ENCODE results near the gene AIFM2.
A peak's percentile ranks its signal among the peaks of the same experiment; 100 is the strongest.
"Not testable (repeated sequence)": the region's sequence is repeated elsewhere in the genome, so short reads cannot be mapped to it uniquely, and the experiment has no call there.

AIFM2 gene

GRCh38 chr10:70119197-70119596, 13.4 kb downstream of the AIFM2 start:
- FAIRE-seq (no peak), DNase-seq (ENCODE audit: insufficient read length) (no peak)
- TF ChIP-seq POLR2A (IDR thresholded peaks at IDR 0.05; ENCODE audit: low read depth, low read length) (no peak), TAF1 (IDR thresholded peaks at IDR 0.05; ENCODE audit: borderline replicate concordance, low read depth, low read length) (no peak), POLR2AphosphoS5 (IDR thresholded peaks at IDR 0.05; ENCODE audit: low read depth, low read length) (no peak)

- DNase-seq (ENCODE audit: insufficient read length) = no peak
- TF ChIP-seq POLR2AphosphoS5 (IDR thresholded peaks at IDR 0.05; ENCODE audit: low read depth, low read length) = no peak
- TF ChIP-seq POLR2A (IDR thresholded peaks at IDR 0.05; ENCODE audit: low read depth, low read length) = no peak
- no peak for TF ChIP-seq TAF1 (IDR thresholded peaks at IDR 0.05; ENCODE audit: borderline replicate concordance, low read depth, low read length)
- FAIRE-seq = no peak
These were observed 14.4 kb downstream of the AIFM2 start for GRCh38 chr10:70118196-70118595.

- TF ChIP-seq TAF1 (IDR thresholded peaks at IDR 0.05; ENCODE audit: borderline replicate concordance, low read depth, low read length) (no peak), POLR2AphosphoS5 (IDR thresholded peaks at IDR 0.05; ENCODE audit: low read depth, low read length) (no peak), POLR2A (IDR thresholded peaks at IDR 0.05; ENCODE audit: low read depth, low read length) (no peak)
- DNase-seq (ENCODE audit: insufficient read length) (no peak), FAIRE-seq (no peak)
These were observed 15.0 kb downstream of the AIFM2 start for GRCh38 chr10:70117646-70118045.

GRCh38 chr10:70115948-70116682, 16.5 kb downstream of the AIFM2 start:
- no peak for TF ChIP-seq POLR2AphosphoS5 (IDR thresholded peaks at IDR 0.05; ENCODE audit: low read depth, low read length)
- FAIRE-seq (peak; percentile 74), DNase-seq (ENCODE audit: insufficient read length) (peak; percentile 65)

GRCh38 chr10:70114902-70115301, 17.7 kb downstream of the AIFM2 start:
- FAIRE-seq (no peak), DNase-seq (ENCODE audit: insufficient read length) (no peak)
- no peak for TF ChIP-seq POLR2AphosphoS5 (IDR thresholded peaks at IDR 0.05; ENCODE audit: low read depth, low read length)
- no peak for TF ChIP-seq TAF1 (IDR thresholded peaks at IDR 0.05; ENCODE audit: borderline replicate concordance, low read depth, low read length)
- TF ChIP-seq POLR2A (IDR thresholded peaks at IDR 0.05; ENCODE audit: low read depth, low read length) = no peak

- TF ChIP-seq TAF1 (IDR thresholded peaks at IDR 0.05; ENCODE audit: borderline replicate concordance, low read depth, low read length) (no peak), POLR2AphosphoS5 (IDR thresholded peaks at IDR 0.05; ENCODE audit: low read depth, low read length) (no peak), POLR2A (IDR thresholded peaks at IDR 0.05; ENCODE audit: low read depth, low read length) (no peak)
- no peak for FAIRE-seq
- DNase-seq (ENCODE audit: insufficient read length) = no peak
These were observed 20.6 kb downstream of the AIFM2 start for GRCh38 chr10:70112071-70112470.

GRCh38 chr10:70111496-70111895, 21.1 kb downstream of the AIFM2 start:
- FAIRE-seq (no peak), DNase-seq (ENCODE audit: insufficient read length) (no peak)
- TF ChIP-seq TAF1 (IDR thresholded peaks at IDR 0.05; ENCODE audit: borderline replicate concordance, low read depth, low read length) (no peak), POLR2A (IDR thresholded peaks at IDR 0.05; ENCODE audit: low read depth, low read length) (no peak), POLR2AphosphoS5 (IDR thresholded peaks at IDR 0.05; ENCODE audit: low read depth, low read length) (no peak)

GRCh38 chr10:70109064-70109729, 23.4 kb downstream of the AIFM2 start:
- DNase-seq (ENCODE audit: insufficient read length) = no peak
- no peak for TF ChIP-seq POLR2A (IDR thresholded peaks at IDR 0.05; ENCODE audit: low read depth, low read length)
- no peak for TF ChIP-seq TAF1 (IDR thresholded peaks at IDR 0.05; ENCODE audit: borderline replicate concordance, low read depth, low read length)
- no peak for TF ChIP-seq POLR2AphosphoS5 (IDR thresholded peaks at IDR 0.05; ENCODE audit: low read depth, low read length)
- FAIRE-seq = no peak

- peak; percentile 83 for FAIRE-seq
- TF ChIP-seq POLR2A (IDR thresholded peaks at IDR 0.05; ENCODE audit: low read depth, low read length) (peak; percentile 34), POLR2AphosphoS5 (IDR thresholded peaks at IDR 0.05; ENCODE audit: low read depth, low read length) (0 out of 2 replicates have a peak, but pooled peaks have one; percentile 34), TAF1 (IDR thresholded peaks at IDR 0.05; ENCODE audit: borderline replicate concordance, low read depth, low read length) (no peak)
- peak; percentile 41 for DNase-seq (ENCODE audit: insufficient read length)
These were observed 25.4 kb downstream of the AIFM2 start for GRCh38 chr10:70106958-70107791.

GRCh38 chr10:70101668-70102067, 31.0 kb downstream of the AIFM2 start:
- TF ChIP-seq POLR2A (IDR thresholded peaks at IDR 0.05; ENCODE audit: low read depth, low read length) (no peak), POLR2AphosphoS5 (IDR thresholded peaks at IDR 0.05; ENCODE audit: low read depth, low read length) (no peak), TAF1 (IDR thresholded peaks at IDR 0.05; ENCODE audit: borderline replicate concordance, low read depth, low read length) (no peak)
- DNase-seq (ENCODE audit: insufficient read length) = no peak
- no peak for FAIRE-seq

GRCh38 chr10:70101068-70101562, 31.5 kb downstream of the AIFM2 start:
- FAIRE-seq; DNase-seq (ENCODE audit: insufficient read length): not testable (repeated sequence)
